Dermis blood vessel endothelial cell (primary cell): ENCODE results near the gene DUSP15. TPM values are rescaled to one million over a fixed set of nuclear protein-coding genes. Genes with fewer than 3 reads are reported as not detected.

Experiments used
- DNase-seq: peaks from one replicate; pipeline ENCODE4 v3.0.0; 2010
- total RNA-seq: library from RNA; depleted of rRNA; stranded (reverse); fragments of >200 nt; gene quantifications from 2 replicates; pipeline ENCODE4 v1.2.3, GENCODE V29; 2014

The DUSP15 gene
- total RNA-seq, 1 donor from 2014 or later = 0.34 TPM

DNA sequence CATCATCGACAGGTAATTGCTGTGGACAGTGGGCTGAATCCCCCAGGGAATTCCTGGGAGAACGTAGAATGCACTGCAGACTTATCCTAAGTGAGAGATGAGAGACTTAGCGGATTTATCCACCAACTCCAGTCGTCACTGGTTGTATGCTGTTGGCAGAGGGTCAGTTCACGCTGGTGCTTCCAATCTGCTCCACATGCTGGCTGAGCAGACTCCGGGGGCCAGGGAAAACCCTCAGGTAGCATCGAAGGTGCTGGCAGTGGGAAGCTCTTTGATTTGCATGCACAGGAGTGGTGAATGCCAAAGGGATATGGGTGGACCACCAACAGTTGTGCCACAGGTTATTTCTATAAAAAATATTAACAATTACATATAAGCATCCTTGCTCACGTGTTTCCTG lies 20.3 kb upstream of the DUSP15 start:
- DNase-seq = no peak

DNA sequence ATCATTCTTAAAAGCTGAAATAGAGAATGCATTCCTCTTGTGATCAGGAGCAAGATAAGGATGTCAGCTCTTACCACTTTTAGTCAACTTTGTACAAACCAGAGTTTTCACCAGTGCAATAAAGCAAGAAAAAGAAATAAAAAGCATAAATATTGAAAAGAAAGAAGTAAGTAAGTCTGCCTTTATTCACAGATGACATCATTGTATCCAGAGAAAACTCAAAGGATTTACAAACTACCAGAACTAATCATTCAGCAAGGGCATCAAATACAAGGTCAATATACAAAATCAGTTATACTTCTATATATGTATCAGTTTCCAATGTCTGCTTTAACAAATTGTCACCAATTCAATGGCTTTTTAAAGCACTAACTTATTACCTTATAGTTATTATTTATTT lies 13.5 kb upstream of the DUSP15 start:
- DNase-seq = no peak

- no peak for DNase-seq
These were observed 11.6 kb upstream of the DUSP15 start for GRCh38 chr20:31881945-31882344.

GRCh38 chr20:31879143-31879987 lies 9.0 kb upstream of the DUSP15 start:
- DNase-seq = peak; percentile 97

- DNase-seq = no peak
These were observed 7.4 kb upstream of the DUSP15 start for GRCh38 chr20:31877684-31878083.

- DNase-seq = no peak
These were observed 5.3 kb upstream of the DUSP15 start for GRCh38 chr20:31875671-31876070.

DNA sequence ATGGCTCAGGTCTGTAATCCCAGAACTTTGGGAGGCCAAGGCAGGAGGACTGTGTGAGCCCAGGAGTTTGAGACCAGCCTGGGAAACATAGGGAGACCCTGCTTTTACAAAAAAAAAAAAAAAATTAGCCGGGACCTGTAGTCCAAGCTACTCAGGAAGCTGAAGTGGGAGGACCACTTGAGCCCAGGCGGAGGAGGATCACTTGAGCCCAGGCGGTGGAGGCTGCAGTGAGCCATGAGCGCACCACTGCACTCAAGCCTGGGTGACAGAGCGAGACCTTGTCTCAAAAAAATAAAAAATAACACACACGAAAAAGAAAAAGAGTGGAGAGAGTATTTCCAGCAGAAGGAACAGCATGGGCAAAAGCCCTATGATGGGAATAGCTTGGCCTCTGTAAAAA lies 2.1 kb upstream of the DUSP15 start:
- DNase-seq = no peak

- no peak for DNase-seq
These were observed 1.3 kb upstream of the DUSP15 start for GRCh38 chr20:31871618-31871954.

- no peak for DNase-seq
These were observed 645 bp upstream of the DUSP15 start for GRCh38 chr20:31870726-31871617.

GRCh38 chr20:31869673-31869941 lies 720 bp downstream of the DUSP15 start:
- no peak for DNase-seq

DNA sequence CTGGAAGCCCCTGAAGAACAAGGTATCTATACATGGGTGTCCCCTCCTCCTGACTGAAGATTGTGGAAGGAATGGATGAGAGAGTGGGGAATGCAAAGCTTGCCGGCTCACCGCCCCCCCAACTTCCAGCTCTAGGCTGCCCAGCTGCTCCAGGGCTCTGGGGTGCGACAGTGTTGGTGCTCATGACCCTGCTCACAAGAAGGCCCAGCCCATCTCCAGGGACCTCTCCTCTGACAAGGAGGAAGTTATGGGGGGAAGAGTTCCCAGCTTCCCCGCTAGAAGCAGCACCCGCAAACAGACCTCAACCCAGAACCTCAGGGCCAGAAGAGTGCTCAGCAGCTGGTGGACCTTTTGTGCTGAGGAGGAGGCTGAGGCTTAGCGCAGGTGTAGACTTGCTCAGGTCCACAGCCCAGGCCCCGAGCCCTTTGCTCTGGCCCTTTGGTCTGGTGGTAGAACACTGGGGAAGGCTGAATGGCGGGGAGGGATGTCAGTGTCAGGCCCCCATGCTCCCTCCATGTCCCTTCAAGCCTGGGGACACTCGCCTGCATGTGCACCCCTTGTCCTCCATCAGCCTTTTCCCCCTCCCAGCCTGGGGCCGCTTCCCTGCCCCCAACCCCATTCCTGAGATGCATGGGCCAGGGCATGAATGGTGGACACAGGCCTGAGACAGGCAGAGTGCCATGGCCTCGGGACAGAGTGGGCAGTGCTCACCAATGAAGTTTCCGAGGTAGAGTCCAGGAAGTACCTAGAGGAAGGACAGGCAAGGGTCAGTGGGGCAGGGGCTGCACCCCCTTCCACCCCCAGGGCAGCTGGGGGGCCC lies 1.3 kb downstream of the DUSP15 start:
- no peak for DNase-seq

DNA sequence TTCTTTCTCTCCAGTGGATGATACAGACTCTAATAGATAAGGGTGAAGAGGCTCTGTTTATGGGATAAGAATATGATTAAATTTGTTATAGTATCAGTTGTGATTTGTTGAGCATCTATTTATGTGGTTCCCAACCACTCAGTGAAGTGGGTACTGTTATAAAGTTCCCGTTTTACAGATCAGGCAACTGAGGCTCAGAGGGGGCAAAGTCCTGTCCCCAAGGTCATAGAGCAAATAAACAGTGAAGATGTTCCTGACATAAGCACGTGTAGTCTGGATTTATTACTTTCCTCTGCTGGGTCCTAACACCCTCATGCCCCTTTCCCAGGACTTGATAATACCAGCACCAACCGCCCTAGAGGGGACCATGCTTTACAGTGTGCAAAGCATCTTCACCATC lies 4.1 kb downstream of the DUSP15 start:
- DNase-seq = no peak

GRCh38 chr20:31864521-31865400 lies 5.6 kb downstream of the DUSP15 start:
- no peak for DNase-seq

DNA sequence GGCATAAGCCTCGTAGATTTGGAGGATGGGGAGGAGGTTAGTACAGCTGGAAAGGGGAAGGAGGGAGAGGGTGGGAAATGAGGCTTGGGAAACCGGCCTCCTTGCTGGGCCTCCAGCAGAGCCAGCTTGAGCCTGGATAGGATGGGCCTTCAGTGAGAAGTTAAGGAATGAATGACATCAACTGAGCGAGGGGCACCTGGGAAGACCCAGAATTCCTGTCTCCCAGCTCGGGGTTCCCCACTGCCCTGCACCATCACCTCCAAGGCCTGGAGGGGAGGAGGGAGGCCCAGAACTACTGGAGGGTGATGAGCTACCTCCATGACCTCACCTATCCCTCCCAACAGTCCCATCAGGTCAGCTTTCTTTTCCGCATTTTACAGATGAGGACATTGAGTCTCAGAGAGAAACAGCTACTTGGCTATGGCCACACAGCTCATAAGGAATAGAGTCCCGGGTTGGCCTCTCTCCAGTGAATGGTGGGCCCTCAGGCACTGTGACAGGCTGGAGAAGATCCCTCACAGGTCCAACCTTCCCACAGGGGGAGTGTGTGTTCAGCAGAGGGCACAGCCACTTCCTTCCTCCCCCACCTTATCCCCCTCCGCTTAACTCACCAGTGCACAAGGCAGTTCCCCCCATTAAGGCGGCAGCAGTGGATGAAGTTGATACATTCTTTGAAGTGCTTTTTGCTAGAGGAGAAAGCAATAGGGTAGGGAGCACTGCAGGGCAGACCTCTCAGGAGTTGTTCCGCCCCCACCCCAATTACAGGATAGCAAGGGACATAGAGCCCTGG lies 6.8 kb downstream of the DUSP15 start:
- DNase-seq = no peak

DNA sequence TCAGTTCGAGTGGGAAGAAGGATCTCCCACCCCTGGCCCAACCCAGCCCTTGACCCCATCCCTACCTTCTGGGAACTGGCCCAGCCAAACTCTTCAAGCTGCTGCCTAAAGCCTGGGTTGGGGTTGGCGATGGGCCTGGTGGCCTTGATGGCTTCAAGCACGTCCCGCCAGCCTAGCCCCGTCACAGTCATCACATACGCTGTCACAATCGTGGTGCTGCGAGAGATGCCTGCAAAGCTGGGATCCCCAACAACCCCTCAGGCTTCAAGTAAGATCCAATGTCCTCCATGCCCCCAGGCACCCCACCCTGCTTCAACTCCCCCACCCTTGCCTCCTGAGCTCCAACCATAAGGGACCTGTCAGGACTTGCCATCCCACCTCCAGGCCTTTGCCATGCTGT lies 7.8 kb downstream of the DUSP15 start:
- no peak for DNase-seq

DNA sequence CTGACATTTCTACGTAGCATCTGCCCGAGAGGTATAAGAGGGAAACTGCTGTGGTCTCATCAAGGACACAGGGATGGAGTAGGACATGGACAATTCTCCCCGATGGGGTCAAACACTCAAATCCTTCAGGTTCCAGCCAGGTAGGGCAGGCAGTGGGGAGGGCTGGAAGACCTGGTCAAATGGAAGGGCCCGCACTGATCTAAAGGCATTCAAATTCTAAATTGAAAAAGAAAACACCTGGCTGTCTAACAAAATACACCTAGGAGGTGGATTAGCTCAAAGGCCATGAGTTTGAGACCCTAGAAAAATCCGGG lies 8.2 kb downstream of the DUSP15 start:
- no peak for DNase-seq

DNA sequence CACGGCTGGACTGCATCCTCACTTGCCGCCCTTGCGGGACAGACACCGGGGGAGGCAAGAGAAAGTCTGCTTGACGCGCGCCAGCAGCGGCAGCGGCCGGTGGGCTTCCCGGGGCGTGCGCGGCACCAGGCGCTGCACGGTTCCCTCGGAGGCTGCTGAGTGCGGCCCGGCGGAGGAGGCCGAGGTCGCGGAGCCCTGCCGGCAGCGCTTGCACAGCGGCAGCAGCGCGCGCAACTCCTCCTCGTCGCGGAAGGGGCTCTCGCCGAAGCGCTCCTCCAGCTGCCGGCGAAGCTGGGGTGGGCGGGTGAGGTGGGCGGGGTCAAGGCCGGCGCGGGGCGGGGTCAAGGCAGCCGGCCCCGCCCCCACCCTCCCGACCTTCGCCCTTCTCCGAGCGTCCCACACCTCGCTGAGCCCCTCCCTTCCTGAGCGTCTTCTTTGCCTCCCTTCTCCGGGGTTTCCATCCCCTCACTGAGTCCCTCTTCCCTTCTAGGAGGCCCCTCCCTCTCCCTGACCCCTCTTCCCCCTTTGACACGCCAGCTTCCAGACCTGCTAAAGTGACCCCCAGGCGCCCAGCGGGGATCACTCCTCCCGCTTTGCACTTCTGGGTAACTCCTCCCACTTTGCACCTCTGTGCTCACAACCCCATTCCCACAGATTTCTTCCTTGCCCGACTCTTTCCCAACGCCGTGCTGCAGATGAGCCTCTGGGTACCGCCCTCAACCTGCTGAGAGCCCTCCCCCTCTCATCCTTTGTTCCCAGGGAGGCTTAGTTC lies 8.8 kb downstream of the DUSP15 start:
- peak; percentile 72 for DNase-seq

DNA sequence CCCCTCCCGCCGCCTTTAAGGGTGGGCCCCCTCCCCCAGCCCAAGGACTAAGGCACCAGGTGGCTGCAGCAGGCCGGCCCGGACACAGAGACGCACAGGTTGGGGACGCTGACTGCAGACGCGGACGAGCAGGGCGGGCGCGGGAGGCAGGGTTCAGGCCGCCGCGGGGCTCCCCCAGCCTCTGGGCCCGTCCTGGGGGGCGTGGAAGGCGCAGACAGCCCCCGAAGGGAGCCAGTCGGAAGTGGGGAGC lies 9.3 kb downstream of the DUSP15 start:
- DNase-seq = no peak

GRCh38 chr20:31860390-31861134 lies 9.8 kb downstream of the DUSP15 start:
- peak; percentile 34 for DNase-seq

DNA sequence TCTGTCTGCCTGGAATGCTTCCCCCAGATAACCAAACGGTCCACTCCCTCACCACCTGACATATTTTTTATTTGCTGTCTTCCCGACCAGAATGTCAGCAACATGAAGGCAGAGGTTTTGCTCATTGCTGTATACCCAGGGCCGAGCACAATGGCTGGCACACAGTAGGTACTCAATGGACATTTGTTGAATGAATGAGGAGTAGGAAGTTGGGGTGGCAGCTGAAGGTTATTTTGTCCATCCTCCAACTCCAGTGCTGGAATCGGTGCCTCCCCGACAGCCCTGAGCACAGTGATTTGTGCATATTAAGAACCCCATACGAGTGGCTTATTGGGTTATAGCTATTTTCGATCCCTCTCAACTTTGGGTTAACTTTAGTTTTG lies 10.3 kb downstream of the DUSP15 start:
- no peak for DNase-seq
